Measurements from ENCODE around the gene UBE3B.

- TF ChIP-seq CTCF (conservative IDR thresholded peaks at IDR 0.05; ENCODE audit: low read depth, low read length), result no peak
- TF ChIP-seq EZH2 (IDR thresholded peaks at IDR 0.05; ENCODE audit: low read length, unreplicated experiment), result no peak
- TF ChIP-seq EZH2phosphoT487 (IDR thresholded peaks at IDR 0.05; ENCODE audit: borderline replicate concordance, low read length), result no peak
Measured at GRCh38 chr12:109555431-109556315, 78.2 kb downstream of the UBE3B start.

All from PC-3 (cell line).